K562 treated with DMSO at 1 percent for 24 hours (cell line): ENCODE results near the gene CCDC77. TPM values are rescaled to one million over a fixed set of nuclear protein-coding genes. Genes with fewer than 3 reads are reported as not detected.

Experiments used
- total RNA-seq: library from RNA; unstranded; fragments of 300-600 nt; gene quantifications from 2 replicates; pipeline ENCODE4 v1.2.3, GENCODE V29; 2022; ENCODE audit warnings: low read depth; ENCODE audit not compliant: insufficient read depth

The CCDC77 gene
- 14.7 and 15.1 TPM in 2 replicates for total RNA-seq

DNA sequence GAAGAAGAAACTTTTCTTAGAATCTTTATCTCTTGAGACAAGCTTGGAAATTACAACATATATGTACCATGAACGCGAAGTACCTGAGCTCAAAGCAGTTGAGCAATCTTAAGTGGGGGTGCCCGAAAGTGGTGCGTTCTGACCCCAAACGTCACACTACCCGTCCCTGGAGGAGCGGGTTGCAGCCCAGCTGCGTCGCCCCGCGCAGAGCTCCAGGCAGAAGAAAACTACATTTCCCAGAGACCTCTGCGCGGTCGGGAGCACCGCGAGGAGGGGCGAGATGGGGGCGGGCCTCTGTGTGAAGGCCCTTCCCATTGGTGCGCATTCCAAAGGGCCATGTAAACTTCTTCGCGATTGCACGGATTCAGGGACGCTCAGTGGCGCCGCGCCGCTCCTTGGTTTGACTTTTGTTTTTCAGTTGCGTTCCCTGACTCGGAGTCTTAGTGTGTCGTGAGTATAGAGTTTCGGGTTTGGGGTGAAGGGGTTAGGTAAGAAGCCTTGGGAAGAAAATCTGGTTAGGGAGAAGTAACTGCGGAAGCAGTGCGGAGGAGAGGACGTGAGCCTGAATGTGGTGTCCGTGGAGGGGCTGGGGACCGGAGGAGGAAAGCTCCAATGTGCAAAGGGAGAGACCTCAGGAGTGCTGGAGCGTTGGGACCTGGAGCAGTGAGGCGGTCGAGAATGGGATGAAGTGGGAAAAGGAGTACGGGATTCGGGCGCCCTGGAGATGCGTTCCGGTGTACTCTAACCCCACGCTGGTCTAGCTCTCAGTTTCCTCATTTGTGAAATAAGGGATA lies at the start of gene CCDC77:
TSS of gene CCDC77 (plus strand) at position 410 of the 794 bp plus-strand sequence. CDS start 7,740 bp downstream, outside the sequence.

DNA sequence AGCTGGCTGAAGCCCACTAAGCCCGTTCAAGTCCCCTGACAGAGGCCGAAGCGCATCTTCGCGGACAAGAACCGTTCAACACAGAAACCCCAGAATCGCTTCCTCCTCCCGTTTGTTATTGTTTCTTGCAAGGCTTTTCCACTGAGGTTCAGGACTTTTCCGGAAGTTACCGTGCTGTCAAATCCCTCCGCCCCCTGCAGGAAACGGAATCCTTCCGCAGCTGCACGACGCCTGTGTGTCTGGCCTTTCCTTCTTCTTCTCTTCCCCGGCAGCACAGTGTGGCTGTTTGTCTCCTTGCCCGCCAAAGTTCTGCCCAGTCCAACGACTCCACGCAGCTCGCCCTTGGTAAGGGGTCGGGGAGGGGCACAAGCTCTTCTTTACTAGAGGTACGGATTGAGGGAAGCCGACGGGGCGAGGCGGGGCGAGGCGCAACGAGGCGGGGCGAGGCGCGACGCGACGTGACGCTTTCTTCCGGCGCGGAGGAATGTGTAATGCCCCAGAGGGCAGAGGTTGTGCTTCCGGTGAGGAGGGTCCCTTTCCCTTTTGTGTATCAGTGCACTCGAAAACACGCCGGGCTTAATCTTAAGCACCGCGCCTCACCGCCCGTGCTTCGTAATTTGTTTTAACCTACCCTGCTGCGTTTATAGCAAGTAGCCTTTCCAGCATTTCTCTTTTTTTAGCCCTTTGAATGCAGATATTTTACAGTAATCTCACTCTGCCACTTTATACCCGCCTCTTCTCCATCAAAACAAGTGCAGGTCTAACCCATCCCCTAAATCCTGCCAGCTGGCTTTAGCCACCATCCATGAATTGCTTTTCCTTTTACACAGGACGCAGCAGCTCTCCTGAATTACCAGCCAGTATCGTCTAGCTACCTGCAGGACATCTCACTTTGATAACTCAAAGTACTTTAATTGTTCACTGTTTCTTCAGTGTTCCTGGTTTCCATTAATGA lies 12.0 kb upstream of the CCDC77 start, which contains the start of gene KDM5A:
TSS of gene KDM5A (minus strand) at position 179 of the 955 bp plus-strand sequence. CDS start 229 bp downstream, outside the sequence.

GRCh38 chr12:459430-460258 lies 58.2 kb downstream of the CCDC77 start, which contains the start of gene B4GALNT3:
TSS of gene B4GALNT3 (plus strand) at chr12:459939. CDS start at chr12:460377, 438 bp downstream.

Other genes with a start within 250 kb of the CCDC77 start
- gene SLC6A12, start 187.5 kb upstream of the CCDC77 start, total RNA-seq = 0.13 TPM in 1 of 2 replicates, not detected in the other
- gene SLC6A13, start 138.8 kb upstream of the CCDC77 start, total RNA-seq = 0.74 TPM in 1 of 2 replicates, not detected in the other
- 13.6 and 15.7 TPM in 2 replicates for gene KDM5A, start 12.3 kb upstream of the CCDC77 start, total RNA-seq
- gene B4GALNT3, start 58.3 kb downstream of the CCDC77 start, total RNA-seq = 0.21 TPM in 1 of 2 replicates, not detected in the other